ENCODE data around the gene ZRANB1. TPM values are rescaled to one million over a fixed set of nuclear protein-coding genes. Genes with fewer than 3 reads are reported as not detected.

Gene ZRANB1
- total RNA-seq, 1 donor from 2014 or later: 14.9 TPM

GRCh38 chr10:124997306-124997705, 55.4 kb downstream of the ZRANB1 start:
- intact Hi-C loops (cut with micrococcal nuclease): no loop called here
- Mint-ChIP-seq H3K36me3 (ENCODE audit: low read depth) (no peaks in the 10 kb centered on the region), H3K27me3 (no peaks in the 10 kb centered on the region), H3K4me3 (no peak overlapping the region), H3K27ac (no peak overlapping the region), H3K4me1 (no peaks in the 10 kb centered on the region), H3K9me3 (no peaks in the 10 kb centered on the region)
- no peak for DNase-seq

- no peak for DNase-seq
- Mint-ChIP-seq H3K27ac (no peak overlapping the region), H3K4me1 (no peaks in the 10 kb centered on the region), H3K9me3 (no peaks in the 10 kb centered on the region), H3K27me3 (no peaks in the 10 kb centered on the region), H3K4me3 (no peak overlapping the region), H3K36me3 (ENCODE audit: low read depth) (no peaks in the 10 kb centered on the region)
- intact Hi-C loops (cut with micrococcal nuclease): no loop called here
Observed at GRCh38 chr10:124997771-124998623, 56.1 kb downstream of the ZRANB1 start.

- H3K27ac Mint-ChIP-seq: no peak overlapping the region
- H3K36me3 Mint-ChIP-seq (ENCODE audit: low read depth): no peaks in the 10 kb centered on the region
Observed at GRCh38 chr10:124998624-124999291, 56.8 kb downstream of the ZRANB1 start.

GRCh38 chr10:124999433-125000365, 57.8 kb downstream of the ZRANB1 start:
- H3K27ac Mint-ChIP-seq: no peak overlapping the region
- no peak for DNase-seq
- intact Hi-C loops (cut with micrococcal nuclease): no loop called here
- no peak overlapping the region for H3K4me3 Mint-ChIP-seq
- no peaks in the 10 kb centered on the region for H3K27me3 Mint-ChIP-seq
- H3K36me3 Mint-ChIP-seq (ENCODE audit: low read depth): no peaks in the 10 kb centered on the region
- H3K4me1 Mint-ChIP-seq: no peaks in the 10 kb centered on the region
- H3K9me3 Mint-ChIP-seq: no peaks in the 10 kb centered on the region

More at GRCh38 chr10:124998624-124999291, 56.8 kb downstream of the ZRANB1 start:
- intact Hi-C loops (cut with micrococcal nuclease): no loop called here
- DNase-seq: no peak
- Mint-ChIP-seq H3K9me3 (no peaks in the 10 kb centered on the region), H3K27me3 (no peaks in the 10 kb centered on the region), H3K4me1 (no peaks in the 10 kb centered on the region), H3K4me3 (no peak overlapping the region)

GRCh38 chr10:125000366-125001312, 58.7 kb downstream of the ZRANB1 start:
- no peak overlapping the region for H3K4me3 Mint-ChIP-seq
- no peaks in the 10 kb centered on the region for H3K9me3 Mint-ChIP-seq
- H3K27me3 Mint-ChIP-seq: no peaks in the 10 kb centered on the region
- H3K36me3 Mint-ChIP-seq (ENCODE audit: low read depth): no peaks in the 10 kb centered on the region
- no peak for DNase-seq
- no peaks in the 10 kb centered on the region for H3K4me1 Mint-ChIP-seq
- no peak overlapping the region for H3K27ac Mint-ChIP-seq
- intact Hi-C loops (cut with micrococcal nuclease): no loop called here

GRCh38 chr10:125001313-125002046, 59.6 kb downstream of the ZRANB1 start:
- H3K9me3 Mint-ChIP-seq: no peaks in the 10 kb centered on the region
- DNase-seq: no peak
- no peak overlapping the region for H3K27ac Mint-ChIP-seq
- no peaks in the 10 kb centered on the region for H3K27me3 Mint-ChIP-seq
- no peaks in the 10 kb centered on the region for H3K36me3 Mint-ChIP-seq (ENCODE audit: low read depth)
- intact Hi-C loops (cut with micrococcal nuclease): no loop called here
- H3K4me3 Mint-ChIP-seq: no peak overlapping the region
- no peaks in the 10 kb centered on the region for H3K4me1 Mint-ChIP-seq

- no peak for DNase-seq
- Mint-ChIP-seq H3K36me3 (ENCODE audit: low read depth) (no peaks in the 10 kb centered on the region), H3K27me3 (no peaks in the 10 kb centered on the region), H3K4me1 (no peaks in the 10 kb centered on the region), H3K27ac (no peak overlapping the region), H3K4me3 (no peak overlapping the region), H3K9me3 (no peaks in the 10 kb centered on the region)
- intact Hi-C loops (cut with micrococcal nuclease): no loop called here
Observed at GRCh38 chr10:125002047-125002422, 60.1 kb downstream of the ZRANB1 start.

- Mint-ChIP-seq H3K27ac (no peak overlapping the region), H3K9me3 (no peaks in the 10 kb centered on the region), H3K27me3 (no peaks in the 10 kb centered on the region), H3K4me3 (no peak overlapping the region), H3K4me1 (no peaks in the 10 kb centered on the region), H3K36me3 (ENCODE audit: low read depth) (no peaks in the 10 kb centered on the region)
- DNase-seq: no peak
- intact Hi-C loops (cut with micrococcal nuclease): no loop called here
Observed at GRCh38 chr10:125002423-125003145, 60.7 kb downstream of the ZRANB1 start.

GRCh38 chr10:125003146-125003900, 61.4 kb downstream of the ZRANB1 start:
- H3K4me1 Mint-ChIP-seq: no peaks in the 10 kb centered on the region
- H3K9me3 Mint-ChIP-seq: no peaks in the 10 kb centered on the region
- no peak for DNase-seq
- H3K27ac Mint-ChIP-seq: no peak overlapping the region
- intact Hi-C loops (cut with micrococcal nuclease): no loop called here
- H3K27me3 Mint-ChIP-seq: no peaks in the 10 kb centered on the region
- H3K36me3 Mint-ChIP-seq (ENCODE audit: low read depth): no peaks in the 10 kb centered on the region
- H3K4me3 Mint-ChIP-seq: no peak overlapping the region

- no peaks in the 10 kb centered on the region for H3K36me3 Mint-ChIP-seq (ENCODE audit: low read depth)
- no peaks in the 10 kb centered on the region for H3K4me1 Mint-ChIP-seq
- no peak for DNase-seq
- no peak overlapping the region for H3K27ac Mint-ChIP-seq
- no peak overlapping the region for H3K4me3 Mint-ChIP-seq
- intact Hi-C loops (cut with micrococcal nuclease): no loop called here
- H3K9me3 Mint-ChIP-seq: no peaks in the 10 kb centered on the region
- no peaks in the 10 kb centered on the region for H3K27me3 Mint-ChIP-seq
Observed at GRCh38 chr10:125003901-125004467, 62.1 kb downstream of the ZRANB1 start.

GRCh38 chr10:125004571-125005311, 62.8 kb downstream of the ZRANB1 start:
- intact Hi-C loops (cut with micrococcal nuclease): no loop called here
- H3K4me3 Mint-ChIP-seq: no peak overlapping the region

More at GRCh38 chr10:125004571-125005311, 62.8 kb downstream of the ZRANB1 start:
- Mint-ChIP-seq H3K27me3 (peaks cover 1% of the 10 kb centered on the region), H3K36me3 (ENCODE audit: low read depth) (no peaks in the 10 kb centered on the region), H3K27ac (no peak overlapping the region), H3K9me3 (no peaks in the 10 kb centered on the region), H3K4me1 (no peaks in the 10 kb centered on the region)
- DNase-seq: no peak

Measured in activated CD4-positive, alpha-beta T cell treated with anti-CD3 and anti-CD28 coated beads, Interleukin-2, amount 10 ng/mL, durations not matched to agents 24 days and 14 days (primary cell).